ENCODE results near the gene ALDH7A1.

DNA sequence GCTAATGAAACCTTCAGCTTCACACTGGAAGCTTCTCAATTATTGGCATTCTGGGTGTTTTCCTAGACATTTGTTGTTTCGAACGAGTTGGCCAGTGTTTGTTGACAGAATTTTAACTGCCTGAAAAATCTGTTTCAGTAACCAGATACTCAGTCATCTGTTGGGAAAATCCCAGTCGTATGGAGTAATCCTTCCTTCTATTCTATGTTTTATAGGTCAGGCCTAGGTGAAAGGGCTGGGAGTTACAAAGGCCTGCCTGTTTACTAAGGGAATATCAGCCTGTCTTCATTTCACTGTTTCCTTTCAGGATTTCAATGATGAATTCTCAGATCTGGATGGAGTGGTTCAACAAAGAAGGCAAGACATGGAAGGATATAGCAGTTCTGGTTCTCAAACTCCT, 111.9 kb downstream of the ALDH7A1 start:
- TF ChIP-seq CTCF (IDR thresholded peaks at IDR 0.05) (no peak), POLR2A (IDR thresholded peaks at IDR 0.05) (no peak)
